GM23338 (cell line): ENCODE results near the gene DEK. TPM values are rescaled to one million over a fixed set of nuclear protein-coding genes. Genes with fewer than 3 reads are reported as not detected.

ENCODE experiments used
- CREB1 ChIP-seq: fragments of 250-450 bp; sonication (Bioruptor Pico); IDR thresholded peaks from 2 replicates; pipeline ENCODE4 v1.5.0; 2020; ENCODE audit warnings: low read depth, mild to moderate bottlenecking, moderate library complexity
- ETS1 ChIP-seq: IDR thresholded peaks from 2 replicates; pipeline ENCODE4 v1.6.1; 2016; ENCODE audit warnings: antibody characterized with exemption
- JUNB ChIP-seq: IDR thresholded peaks from one replicate; pipeline ENCODE4 v1.6.1; 2016; ENCODE audit warnings: antibody characterized with exemption; ENCODE audit not compliant: unreplicated experiment
- POLR2AphosphoS5 ChIP-seq: IDR thresholded peaks from 2 replicates; pipeline ENCODE4 v1.6.1; 2016; ENCODE audit warnings: antibody characterized with exemption, low read depth
- REST ChIP-seq: IDR thresholded peaks from one replicate; pipeline ENCODE4 v1.6.1; 2018; ENCODE audit warnings: antibody characterized with exemption; ENCODE audit not compliant: unreplicated experiment
- STAT1 ChIP-seq: IDR thresholded peaks from one replicate; pipeline ENCODE4 v1.6.1; 2016; ENCODE audit warnings: antibody characterized with exemption; ENCODE audit not compliant: unreplicated experiment
- ZNF114 ChIP-seq: fragments of 250-450 bp; sonication (Bioruptor Pico); IDR thresholded peaks from 2 replicates; pipeline ENCODE4 v1.5.0; 2020; ENCODE audit warnings: mild to moderate bottlenecking, moderate library complexity
- ZNF462 ChIP-seq: fragments of 250-450 bp; sonication (Bioruptor Pico); IDR thresholded peaks from 2 replicates; pipeline ENCODE4 v1.5.0; 2020; ENCODE audit warnings: mild to moderate bottlenecking, moderate library complexity
- polyA plus RNA-seq: library from polyadenylated mRNA; unstranded; fragments of >200 nt; fragmentation: Nextera tagmentation; extraction: Ambion mirVana; gene quantifications from 2 replicates; pipeline ENCODE4 v1.2.1, GENCODE V29; 2016
- total RNA-seq: library from RNA; depleted of rRNA; stranded (reverse); fragments of >200 nt; shearing (Covaris generic); gene quantifications from 2 replicates; pipeline ENCODE4 v1.2.3, GENCODE V29; 2014

The DEK gene
- total and polyA plus RNA-seq, 2 experiments from 2014 or later, result 218 to 582 TPM

- TF ChIP-seq ZNF462, result no peak
- TF ChIP-seq REST, result no peak
- TF ChIP-seq ETS1, result no peak
- TF ChIP-seq STAT1, result no peak
- no peak for TF ChIP-seq ZNF114 (CRISPR knock-in tag)
- no peak for TF ChIP-seq JUNB
- no peak for TF ChIP-seq CREB1 (CRISPR knock-in tag)
- TF ChIP-seq POLR2AphosphoS5, result no peak
These were observed 50.3 kb downstream of the DEK start (continued) for GRCh38 chr6:18214003-18214402.
